ENCODE results near the gene HMGXB4.

The HMGXB4 gene

DNA sequence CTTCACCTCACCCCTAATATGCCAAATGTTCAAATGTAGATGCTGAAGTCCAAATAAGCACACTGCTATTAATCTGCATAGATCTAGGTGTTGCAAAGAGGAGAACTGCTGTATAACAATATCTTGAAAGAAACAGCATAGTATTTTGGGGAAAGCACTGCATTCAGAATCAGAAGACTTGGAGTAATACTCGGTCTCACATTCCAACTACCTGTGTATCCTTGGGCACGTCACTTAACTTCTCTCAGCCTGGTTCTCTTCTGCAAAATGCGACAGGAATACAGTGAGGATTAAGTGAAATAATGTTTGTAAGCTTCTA is 332 bp upstream of the HMGXB4 start:
- no peak for DNase-seq (ENCODE audit: low read depth in 2 of 2)

DNA sequence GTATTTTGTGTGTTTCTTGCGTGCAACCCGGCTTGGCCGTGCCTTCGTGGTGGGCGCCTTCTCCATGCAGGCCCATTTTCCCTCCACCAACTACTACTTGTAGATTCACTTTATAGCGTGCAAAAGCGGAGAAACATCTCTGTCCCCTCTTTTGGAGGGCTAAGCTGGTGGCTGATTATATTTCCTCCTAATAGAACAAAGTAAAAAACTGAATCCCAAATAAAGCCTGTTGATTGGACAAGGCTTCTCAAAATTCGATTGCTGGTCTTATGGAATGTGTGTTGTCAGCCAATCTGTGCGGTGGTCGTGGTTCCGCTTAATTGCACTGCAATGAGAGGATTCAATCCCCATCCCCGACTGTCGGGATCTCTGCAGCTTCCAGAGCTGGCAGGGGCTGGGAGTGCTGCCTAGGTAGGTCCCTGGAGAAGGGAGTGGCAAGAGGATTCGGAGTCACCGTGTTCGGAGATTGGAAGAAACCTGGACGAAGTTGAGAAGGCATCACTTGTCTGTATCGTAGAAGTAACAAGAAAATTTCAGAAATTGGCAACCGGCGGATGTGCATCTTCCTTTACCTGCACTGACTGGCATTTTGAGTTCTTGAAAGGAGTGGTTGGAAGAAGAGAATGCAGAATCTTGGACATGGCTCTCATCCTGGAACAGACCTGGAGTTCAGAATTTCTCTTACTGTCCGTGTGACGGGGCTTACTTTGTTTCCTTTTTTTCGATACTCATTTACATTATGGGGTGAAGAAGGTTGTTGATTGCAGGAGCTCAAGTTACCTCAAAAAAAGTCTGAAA is 1.1 kb downstream of the HMGXB4 start:
- DNase-seq (ENCODE audit: low read depth in 2 of 2) = no peak

DNA sequence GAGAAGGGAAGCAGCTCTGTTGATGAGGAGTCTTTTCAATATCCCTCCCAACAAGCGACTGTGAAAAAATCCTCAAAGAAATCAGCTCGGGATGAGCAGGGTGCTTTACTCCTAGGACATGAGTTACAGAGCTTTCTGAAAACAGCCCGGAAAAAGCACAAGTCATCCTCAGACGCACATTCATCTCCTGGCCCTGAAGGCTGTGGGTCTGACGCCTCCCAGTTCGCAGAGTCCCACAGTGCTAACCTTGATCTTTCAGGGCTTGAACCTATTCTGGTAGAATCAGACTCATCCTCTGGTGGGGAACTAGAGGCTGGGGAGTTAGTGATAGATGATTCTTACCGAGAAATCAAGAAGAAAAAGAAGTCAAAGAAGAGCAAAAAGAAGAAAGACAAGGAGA is 7.7 kb downstream of the HMGXB4 start:
- DNase-seq (ENCODE audit: low read depth in 2 of 2) = no peak

DNA sequence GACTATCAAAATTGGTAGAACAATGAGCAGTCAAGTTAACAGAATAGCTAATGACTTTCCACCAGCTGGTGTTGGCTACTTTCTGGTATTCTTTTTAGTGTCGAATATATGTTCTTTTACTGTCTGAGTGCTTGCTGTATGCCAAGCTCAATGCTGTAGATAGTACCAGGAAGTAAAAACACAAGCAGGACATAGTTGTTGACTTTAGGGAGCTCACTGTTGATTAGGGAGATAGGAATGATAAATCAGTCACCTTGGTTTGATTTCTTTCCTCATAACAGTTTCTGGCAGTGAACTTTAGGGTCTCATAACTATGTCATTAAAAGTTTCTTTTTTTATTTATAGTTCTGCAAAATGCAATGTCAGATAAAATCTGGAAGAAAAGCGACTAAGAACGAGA is 9.0 kb downstream of the HMGXB4 start:
- no peak for DNase-seq (ENCODE audit: low read depth in 2 of 2)

DNA sequence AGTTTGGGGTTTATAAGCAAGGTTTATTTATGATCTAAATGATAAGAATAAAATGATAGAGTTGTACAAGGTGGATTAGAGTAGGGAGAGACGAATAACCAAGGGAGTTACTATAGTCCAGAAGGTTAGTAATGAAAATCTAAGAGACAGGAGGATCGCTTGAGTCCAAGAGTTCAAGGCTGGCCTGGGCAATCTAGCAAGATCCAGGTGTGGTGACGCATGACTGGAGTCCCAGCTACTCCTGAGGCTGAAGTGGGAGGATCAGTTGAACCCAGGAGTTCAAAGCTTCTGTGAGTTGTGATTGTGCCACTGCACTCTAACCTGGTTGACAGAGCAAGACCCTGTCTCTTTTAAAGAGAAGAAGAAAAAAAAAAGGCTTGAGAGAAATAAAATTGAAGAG is 12.3 kb downstream of the HMGXB4 start:
- no peak for DNase-seq (ENCODE audit: low read depth in 2 of 2)

DNA sequence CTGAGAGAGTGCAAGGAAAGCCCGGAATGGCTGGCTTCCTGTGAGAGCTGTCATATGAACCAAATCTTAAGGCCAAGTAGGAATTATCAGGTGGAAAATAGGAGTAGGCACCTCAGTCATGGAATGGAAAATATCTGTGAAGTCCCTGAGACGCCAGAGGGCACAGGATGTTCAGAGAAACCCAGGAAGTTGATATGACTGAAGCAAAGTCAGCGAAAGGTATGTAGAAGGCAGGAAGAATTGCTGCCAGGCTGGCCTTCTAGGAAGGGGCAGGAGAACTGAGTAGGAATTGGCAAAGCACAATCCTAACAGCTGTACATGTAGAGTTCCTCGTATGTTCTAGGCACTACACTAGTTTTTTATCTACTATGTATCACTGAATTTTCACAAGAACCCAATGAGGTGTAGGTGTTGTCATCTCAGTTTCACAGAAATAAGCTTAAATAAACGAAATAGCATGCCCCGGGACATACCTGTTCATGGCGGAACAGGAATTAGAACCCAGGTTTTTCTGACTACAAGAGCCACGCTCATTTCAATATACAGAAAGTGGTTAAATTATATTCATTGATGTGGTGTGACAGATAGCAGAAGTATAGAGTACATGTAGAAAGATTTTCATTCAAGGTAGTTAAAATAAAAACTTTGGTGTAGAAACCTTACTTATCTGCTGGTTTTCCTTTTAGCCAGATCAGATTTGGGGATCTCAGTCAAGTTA is 17.0 kb downstream of the HMGXB4 start:
- DNase-seq (ENCODE audit: low read depth in 2 of 2) = no peak

DNA sequence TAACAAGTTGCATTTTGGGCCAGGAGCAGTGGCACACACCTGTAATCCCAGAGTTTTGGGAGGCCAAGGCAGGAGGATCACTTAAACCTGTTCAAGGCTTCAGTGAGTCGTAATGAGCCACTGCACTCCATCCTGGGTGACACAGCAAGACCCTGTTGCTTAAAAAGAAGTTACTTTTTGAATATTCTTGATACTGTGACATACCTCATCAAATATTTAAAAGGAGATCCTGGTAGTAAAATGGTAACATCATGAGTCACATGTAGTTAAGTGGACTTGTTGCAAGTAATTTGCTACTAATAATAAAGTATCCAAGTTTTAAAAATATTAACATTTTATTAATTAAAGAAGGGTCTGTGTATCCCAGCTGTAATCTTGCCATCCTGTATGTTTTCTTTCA is 18.3 kb downstream of the HMGXB4 start:
- DNase-seq (ENCODE audit: low read depth in 2 of 2) = no peak

DNA sequence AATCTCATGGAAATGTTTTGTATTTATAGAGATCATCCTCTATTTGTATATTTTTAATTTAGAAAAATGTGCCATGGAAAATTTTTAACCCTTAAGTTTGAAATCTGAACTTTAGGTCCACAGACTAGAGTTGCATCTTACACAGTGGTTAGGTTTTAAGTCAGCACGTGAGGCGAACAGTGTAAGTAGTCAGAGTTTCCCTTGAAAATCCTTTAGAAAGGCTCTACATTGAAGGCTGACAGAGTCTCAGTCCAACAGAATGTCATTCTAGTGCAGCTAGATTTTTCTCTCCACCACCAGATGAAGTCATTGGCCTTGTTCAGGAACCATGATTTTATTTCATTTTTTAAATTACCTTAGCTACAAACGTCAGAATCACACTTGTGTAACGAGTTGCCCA is 18.7 kb downstream of the HMGXB4 start:
- DNase-seq (ENCODE audit: low read depth in 2 of 2) = no peak

DNA sequence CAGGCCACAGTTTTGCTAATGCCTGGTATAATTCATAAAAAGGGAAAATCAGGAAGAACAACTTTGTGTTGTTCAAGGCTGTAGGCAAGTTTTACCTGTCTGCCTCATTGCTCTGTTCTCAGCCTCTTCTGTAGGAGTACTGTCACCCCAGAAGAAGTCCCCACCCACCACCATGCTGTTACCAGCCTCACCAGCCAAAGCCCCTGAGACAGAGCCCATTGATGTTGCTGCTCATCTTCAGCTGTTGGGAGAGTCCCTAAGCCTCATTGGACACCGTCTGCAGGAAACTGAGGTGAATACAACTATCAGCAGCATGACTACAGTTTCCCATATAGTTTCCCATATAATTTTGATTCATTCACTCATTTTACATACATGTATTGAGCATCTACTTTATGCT is 30.8 kb downstream of the HMGXB4 start:
- DNase-seq (ENCODE audit: low read depth in 2 of 2) = no peak

DNA sequence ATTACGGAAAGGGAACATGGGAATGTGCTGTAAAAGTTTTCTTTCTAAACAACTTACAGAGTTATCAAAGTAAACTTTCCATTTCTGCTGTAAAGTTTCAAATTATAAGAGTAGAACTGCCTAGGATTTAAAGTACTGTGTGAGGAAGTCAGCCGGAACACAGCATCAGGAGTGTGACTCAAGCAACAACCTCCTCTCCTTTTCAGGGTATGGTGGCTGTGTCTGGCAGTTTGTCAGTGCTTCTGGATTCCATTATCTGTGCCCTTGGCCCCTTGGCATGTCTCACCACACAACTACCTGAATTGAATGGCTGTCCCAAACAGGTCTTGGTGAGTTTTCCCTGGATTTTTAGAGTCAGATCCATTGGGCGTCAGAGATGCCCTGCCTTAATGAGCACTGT is 35.5 kb downstream of the HMGXB4 start:
- DNase-seq (ENCODE audit: low read depth in 2 of 2) = no peak

DNA sequence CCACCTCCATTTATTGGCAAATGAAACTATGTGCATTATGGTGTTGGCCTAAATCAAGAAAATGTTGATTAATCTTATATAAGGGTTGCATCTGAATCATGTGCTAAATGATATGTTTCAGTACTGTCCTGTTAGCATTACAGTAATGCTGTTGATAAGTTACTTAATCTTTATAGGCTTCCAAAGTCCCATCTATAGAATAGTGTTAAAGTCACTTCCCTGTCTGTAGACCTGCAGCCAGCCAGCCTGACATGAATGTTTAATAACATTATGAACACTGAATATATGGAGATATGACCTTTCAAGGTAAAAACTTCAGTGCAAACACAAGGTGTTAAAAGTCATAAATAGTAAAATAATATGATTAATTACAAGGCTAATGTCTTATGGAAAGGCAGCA is 38.8 kb downstream of the HMGXB4 start:
- no peak for DNase-seq (ENCODE audit: low read depth in 2 of 2)

DNA sequence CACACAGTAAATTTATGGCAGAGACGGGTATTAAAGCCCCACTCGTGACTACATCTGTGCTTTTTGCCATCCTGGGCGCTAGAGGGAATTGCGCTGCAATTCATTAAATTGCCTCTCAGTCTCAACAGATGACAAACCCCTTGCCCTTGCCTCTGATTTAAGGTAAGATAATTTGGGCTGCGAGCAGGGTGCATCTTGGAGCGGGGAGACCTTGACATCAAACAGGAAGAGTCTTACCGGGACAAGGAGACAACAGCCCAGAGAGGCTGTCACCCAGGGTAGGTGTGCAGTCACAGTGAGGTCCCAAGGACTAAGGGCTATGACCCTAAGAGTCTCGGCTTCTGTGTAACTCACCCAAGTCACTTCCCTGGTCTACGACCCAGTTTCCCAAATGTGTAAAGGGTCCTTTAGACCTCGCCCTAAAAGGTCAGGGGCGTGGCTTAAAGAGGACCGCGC is 42.0 kb downstream of the HMGXB4 start:
- peak in 1 of 2 donors; percentile 3 for DNase-seq (ENCODE audit: low read depth in 2 of 2)

DNA sequence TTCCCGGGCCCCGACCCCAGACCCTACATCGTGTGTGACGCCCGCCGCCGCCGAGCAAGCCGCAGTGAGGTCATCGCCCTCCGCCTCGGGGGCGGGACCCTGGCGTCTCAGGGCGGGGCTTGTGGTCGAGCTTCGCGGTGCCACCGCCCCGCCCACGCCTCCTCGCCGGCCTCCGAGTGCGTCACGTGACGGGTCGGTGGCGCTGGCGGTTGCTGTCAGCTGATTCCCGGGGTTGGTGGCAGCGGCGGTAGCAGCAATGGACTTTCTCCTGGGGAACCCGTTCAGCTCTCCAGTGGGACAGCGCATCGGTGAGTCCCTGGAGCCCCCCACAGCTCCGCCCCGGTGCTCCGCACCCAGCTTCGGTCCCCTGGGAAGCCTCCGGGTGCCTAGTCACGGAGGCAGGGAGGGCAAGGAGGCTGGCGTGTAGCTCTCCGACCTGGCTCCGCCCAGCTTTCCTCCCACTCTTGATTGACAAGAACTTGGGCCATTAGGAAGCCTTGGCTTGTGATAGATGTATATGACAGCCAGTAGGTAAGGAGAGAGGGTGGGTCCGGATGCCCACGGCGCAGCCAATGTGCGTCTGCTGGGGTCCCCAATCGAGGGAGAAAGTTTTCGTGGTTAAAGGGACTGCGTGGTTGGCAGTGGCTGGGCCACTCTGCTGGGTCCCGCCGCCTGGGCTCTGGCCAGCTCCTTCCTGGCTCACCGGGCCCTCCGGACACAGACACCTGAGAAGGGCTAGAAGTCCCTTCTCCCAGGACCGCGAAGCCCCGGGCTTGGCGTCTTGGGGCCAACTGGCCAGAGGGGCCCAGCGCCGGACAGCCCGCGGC is 42.6 kb downstream of the HMGXB4 start, which contains the start of gene TOM1:
TSS of gene TOM1 (plus strand) at position 222 of the 827 bp plus-strand sequence. CDS start at position 257, 35 bp downstream.
- DNase-seq (ENCODE audit: low read depth in 2 of 2) = peak; percentile 94 to 96

DNA sequence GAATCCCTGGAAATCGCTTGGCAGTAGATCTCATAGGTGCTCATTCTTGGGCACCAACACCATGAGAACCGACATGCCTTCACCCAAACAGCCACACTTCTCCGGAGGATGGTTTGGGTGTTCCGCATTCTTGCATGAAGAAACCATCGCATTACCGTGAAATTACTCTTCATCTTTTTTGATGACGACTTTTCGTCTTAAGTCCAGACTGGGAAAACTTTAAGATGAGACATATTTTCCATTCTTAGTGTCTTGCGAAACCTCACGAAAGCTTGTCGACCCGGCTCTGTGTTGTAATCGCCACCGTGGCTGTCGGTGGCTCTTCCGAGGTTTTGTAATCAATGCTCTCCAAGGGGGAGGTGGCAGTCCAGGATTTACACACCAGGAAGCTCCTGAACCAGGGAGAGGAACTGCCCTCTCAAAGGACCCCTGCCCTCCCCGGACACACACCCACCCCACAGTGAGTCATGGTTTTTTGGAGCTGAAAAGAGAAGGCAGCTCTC is 44.1 kb downstream of the HMGXB4 start:
- no peak for DNase-seq (ENCODE audit: low read depth in 2 of 2)

DNA sequence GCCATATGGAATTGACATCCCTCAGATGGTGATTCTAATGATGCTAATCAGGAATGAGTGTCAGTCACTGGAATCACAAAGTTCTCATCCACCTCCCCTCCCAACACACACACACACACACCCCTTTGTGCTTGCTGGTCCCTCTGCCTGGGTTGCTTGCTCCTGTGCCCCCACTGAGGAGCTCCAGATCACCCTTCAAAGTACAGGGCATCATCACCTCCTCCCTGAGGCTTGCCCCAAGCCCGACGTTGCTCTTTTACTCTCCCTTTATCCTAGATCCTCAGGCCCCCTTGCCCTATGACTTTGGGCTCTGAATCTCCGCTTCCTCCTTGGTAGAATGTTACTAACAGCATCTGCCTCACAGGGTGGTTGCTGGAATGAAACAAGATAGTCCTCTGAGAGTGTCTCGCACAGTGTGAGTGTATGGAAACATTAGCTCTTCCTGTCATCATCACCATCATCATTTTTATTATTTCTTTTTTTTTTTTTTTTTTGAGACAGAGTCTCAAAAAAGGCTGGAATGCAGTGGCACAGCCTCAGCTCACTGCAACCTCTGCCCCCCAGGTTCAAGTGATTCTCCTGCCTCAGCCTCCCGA is 45.8 kb downstream of the HMGXB4 start:
- DNase-seq (ENCODE audit: low read depth in 2 of 2) = no peak

DNA sequence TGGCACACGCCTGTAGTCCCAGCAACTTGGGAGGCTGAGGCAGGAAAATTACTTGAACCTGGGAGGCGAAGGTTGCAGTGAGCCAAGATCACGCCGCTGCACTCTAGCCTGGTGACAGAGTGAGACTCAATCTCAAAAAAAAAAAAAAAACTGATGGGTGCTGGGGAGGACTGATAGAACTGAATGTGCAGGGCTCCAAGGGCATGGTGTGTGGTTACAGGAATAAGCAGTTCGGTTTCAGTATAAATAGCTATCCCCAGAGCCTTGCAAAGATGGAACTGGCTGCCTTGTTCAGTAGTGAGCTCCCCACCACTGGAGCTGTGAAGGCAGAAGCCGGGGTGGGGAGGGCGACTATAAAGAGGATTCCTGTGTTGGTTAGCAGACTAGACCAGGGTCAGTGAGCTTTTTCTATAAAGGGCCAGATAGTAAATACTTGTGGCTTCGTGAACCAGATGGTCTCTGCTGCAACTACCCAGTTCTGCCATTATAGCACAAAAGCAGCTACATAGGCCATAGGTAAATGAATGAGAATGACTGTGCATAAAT is 48.3 kb downstream of the HMGXB4 start:
- DNase-seq (ENCODE audit: low read depth in 2 of 2) = no peak

DNA sequence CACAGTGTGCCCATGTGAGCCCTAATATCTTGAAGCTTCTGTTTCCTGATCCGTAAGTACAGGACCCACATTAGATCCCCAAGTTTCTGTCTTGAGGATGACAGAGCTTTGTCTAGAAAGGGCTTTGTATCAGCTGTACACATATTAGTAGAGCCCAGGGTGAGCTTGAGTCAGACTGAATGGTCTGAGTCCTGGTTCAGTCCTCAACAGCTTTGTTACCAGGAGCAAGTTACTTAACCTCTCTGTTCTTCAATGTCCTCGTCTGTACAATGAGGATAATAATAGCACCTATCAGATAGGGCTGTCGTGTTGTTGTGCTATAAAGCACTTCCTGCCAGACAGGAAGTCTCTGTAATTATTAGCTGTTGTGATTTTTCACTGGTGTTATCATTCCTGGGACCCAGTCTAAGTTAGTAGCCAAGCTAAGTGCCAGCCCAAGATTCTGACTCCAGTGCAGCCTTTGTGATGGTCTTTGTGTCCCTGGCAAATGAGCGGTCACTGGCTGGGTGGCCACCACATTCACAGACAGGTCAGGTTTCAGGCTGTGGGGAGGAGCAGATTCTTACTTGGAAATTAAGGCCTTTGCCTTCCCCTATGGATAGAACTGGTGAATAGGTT is 49.2 kb downstream of the HMGXB4 start:
- no peak for DNase-seq (ENCODE audit: low read depth in 2 of 2)

DNA sequence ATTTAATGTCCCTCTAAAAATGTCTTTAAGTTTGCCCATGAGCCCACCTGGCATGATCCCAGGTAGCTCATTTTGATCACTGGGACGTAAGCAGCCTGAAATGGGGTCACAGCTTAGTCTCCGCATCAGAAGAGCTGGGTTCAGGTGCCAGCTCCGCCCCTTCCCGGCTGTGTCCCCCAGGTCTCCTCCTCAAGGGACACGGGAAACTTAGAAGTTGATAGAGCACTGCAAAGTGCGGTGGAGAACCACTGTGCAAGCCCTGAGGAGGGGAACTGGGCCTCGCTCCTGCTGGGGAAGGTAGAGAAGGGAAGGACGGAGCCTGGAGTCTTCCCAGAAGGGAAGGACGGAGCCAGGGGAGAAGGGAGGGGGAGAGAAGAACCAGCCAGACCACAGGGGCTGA is 50.1 kb downstream of the HMGXB4 start:
- DNase-seq (ENCODE audit: low read depth in 2 of 2) = no peak

DNA sequence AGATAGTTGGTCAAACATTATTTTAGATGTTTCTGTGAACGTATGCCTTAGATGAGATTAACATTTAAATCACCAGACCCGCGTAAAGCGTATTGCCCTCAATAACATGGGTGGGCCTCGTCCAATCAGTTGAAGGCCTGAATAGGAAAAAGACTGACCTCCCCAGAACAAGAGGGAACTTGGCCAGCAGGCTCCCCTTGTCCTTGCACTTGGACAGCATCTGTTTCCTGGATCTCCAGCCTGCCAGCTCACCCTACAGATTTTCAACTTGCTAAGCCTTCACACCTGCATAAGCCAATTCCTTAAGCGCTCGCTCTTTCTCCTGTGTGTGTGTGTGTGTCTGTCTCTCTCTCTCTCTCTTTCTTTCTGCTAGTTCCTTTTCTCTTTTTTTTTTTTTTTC is 50.6 kb downstream of the HMGXB4 start:
- no peak for DNase-seq (ENCODE audit: low read depth in 2 of 2)

DNA sequence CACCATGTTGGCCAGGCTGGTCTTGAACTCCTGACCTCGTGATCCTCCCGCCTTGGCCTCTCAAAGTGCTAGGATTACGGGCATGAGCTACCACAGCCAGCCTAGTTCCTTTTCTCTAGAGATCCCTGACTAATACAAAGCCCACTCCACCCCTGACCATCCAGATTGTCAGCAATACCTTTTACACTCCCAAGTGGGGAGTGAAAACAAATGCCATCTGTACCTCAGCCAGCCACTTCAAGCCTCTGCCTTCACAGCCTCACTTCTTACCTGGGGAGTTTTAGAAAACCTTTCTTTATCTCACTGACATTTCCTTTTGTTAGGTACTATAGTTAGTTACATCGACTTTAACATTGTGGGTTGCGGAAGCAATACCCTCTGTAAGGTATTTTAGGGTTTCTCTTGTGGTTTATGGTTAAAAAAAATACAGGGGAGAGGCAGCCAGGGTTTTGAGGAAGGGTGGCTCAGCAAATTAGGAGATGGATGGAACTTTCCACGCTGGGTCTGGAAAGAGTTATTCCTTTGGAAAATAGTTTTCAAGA is 51.3 kb downstream of the HMGXB4 start:
- DNase-seq (ENCODE audit: low read depth in 2 of 2) = no peak
